ENCODE measurements around the gene TEX2. TPM values are rescaled to one million over a fixed set of nuclear protein-coding genes. Genes with fewer than 3 reads are reported as not detected.
A peak's percentile ranks its signal among the peaks of the same experiment; 100 is the strongest.
"Not testable (repeated sequence)": the region's sequence is repeated elsewhere in the genome, so short reads cannot be mapped to it uniquely, and the experiment has no call there.

The TEX2 gene
- total RNA-seq, 1 donor from 2014 or later = 48.8 TPM

DNA sequence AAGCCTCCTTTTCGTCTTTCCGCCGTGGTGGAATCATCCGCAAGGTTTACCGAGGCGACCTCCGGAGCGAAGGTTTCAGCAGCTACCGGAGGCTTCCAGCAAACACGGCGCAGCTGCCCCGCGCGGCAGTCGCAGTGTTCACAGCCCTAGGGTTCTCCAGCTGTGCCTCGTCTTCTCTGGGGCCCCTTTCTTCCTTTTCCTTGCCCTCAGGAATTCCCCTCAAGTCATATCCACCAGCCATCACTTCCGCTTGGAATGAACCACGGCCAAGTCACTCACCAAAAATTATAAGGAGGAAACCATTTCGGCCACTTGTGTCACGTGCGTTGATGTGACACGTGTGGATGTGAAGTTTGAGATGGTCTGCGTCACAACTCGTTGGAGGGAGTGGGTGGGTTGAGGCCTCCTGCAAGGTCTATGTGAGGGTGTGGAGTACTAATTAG lies 132.5 kb downstream of the TEX2 start:
- no peak for DNase-seq (ENCODE audit: low spot score)
- intact Hi-C loops (cut with DNase I) = loop anchor here (5.0 to 10.0 kb wide), 3 partner anchors 66 to 213 kb away; partner anchors contain the start of gene GH1

GRCh38 chr17:64129765-64130558 lies 133.1 kb downstream of the TEX2 start, which contains the start of gene ERN1:
ERN1 (minus strand) TSS chr17:64130144; CDS start chr17:64130029, 115 bp downstream.
- intact Hi-C loops (cut with DNase I) = loop anchor here (5.0 to 10.0 kb wide), 3 partner anchors 65 to 213 kb away; partner anchors contain the start of gene GH1
- peak; percentile 98 for DNase-seq (ENCODE audit: low spot score)

DNA sequence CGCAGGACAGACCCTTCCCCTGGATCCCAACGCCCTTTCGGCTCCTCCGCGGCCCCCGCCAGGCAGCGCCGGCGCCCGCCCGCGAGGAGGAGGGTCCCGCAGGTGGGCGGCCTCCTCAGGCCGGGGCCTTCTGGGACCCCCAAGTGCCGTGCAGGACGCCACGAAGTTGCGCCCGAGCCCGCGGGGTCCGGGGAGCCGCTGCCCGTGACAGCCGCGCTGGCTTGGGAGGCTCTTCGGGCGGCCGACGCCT lies 133.6 kb downstream of the TEX2 start:
- intact Hi-C loops (cut with DNase I) = no loop called here
- DNase-seq (ENCODE audit: low spot score) = no peak

DNA sequence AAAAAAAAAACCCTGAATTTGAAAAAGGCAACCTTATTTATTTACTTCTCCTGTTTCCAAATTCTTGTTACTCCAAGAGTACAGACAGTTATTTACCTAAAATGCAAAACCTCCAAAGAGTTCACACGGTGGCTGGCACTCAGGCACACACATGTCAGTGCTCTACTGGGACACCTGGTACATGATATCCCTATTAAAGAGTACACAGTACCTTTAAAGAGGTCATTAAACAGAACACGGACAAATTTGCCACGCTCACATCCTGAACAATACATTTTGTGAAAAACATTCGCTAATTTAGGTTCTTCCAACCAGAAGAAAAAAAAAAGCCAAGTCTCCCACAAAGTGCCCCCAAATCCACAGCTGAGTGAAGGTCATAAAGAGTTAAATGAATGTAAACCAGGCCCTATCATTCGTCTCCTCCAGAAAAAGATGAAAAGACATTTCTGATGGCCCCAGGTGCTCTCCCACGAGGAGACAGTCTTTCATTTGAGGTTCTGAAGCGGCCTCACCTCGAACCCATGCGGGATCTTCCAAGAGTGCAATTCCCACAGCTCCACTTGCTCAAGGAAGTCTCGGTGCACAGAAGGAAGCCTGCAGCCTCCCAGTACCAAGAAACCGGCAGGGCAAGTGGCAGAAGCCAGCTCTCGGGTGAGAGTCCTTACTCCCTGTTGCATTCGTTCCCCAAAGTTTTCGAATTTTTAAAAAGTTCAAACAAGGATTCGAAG lies 134.1 kb downstream of the TEX2 start:
- intact Hi-C loops (cut with DNase I) = no loop called here
- DNase-seq (ENCODE audit: low spot score) = no peak

DNA sequence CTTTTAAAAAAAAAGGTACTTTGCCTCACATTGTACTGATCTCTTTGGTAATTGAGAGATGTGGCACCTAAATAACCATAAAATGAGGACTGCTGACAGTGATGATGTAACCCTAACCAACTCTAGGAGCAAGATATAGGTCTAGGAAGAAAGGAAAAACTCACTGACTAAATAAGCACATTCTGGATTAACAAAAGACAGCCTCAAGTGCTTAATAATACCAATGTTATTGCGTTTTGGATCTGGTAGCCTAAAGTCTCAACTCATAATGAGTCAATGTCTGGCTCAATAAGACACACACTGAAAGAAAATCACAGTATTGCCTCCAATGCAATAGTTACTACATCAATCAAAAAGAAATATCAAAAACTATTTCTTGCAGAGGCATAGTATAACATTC lies 136.1 kb downstream of the TEX2 start:
- intact Hi-C loops (cut with DNase I) = no loop called here
- no peak for DNase-seq (ENCODE audit: low spot score)

DNA sequence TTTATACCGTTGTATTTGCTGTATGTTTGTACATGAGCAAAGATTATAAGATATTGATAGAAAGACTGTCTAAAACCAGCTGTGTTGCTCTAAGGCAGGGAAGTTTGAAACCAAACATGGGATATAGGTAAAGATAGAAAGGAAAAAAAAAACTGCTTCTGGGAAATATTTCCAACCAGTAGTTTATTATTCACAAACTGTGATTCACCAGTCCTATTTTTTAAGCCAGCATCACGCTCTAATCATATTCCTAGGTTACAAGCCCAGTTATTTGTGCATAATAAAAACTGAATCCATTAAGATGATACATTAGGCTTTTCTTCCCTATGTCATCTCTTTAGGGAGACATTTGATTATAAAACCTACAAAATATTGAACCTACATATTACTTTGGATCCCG lies 137.1 kb downstream of the TEX2 start:
- intact Hi-C loops (cut with DNase I) = no loop called here
- DNase-seq (ENCODE audit: low spot score) = no peak

DNA sequence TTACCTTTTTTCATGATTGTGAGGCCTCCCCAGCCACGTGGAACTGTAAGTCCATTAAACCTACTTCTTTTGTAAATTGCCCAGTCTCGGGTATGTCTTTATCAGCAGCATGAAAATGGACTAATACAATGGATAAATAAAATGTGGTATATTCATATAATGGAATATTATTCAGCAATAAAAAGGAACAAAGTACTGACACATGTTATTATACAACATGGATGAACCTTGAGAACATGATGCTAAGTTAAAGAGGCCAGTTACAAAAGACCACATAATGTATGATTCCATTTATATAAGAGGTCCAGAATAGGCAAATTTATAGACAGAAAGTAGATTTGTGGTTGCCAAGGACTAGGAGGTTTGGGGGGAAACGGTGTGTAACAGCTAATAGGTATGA lies 138.5 kb downstream of the TEX2 start:
- intact Hi-C loops (cut with DNase I) = no loop called here
- DNase-seq (ENCODE audit: low spot score) = no peak

DNA sequence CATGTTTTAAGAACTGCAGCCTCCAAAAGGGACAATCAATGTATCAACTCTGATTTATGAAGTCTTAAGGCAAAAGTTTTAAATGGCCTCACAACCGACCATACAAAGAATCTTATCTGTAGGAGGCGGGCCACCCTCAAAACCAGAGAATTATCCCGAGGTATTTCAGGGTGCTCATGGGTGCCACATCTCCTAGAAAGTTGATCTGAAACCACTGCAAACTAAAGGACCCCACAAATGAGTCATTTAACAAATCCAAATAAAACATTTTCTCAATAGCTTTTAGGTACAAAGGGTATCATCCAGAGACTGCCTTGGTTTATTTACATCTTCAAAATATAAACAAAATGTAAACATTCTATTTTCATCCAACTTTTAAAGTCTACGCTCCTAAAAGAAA lies 139.9 kb downstream of the TEX2 start:
- DNase-seq (ENCODE audit: low spot score) = no peak
- intact Hi-C loops (cut with DNase I) = no loop called here

- intact Hi-C loops (cut with DNase I) = not testable (repeated sequence)
Observed at GRCh38 chr17:64120972-64121786, 141.9 kb downstream of the TEX2 start.

GRCh38 chr17:64120159-64120810 lies 142.8 kb downstream of the TEX2 start:
- intact Hi-C loops (cut with DNase I) = no loop called here
- DNase-seq (ENCODE audit: low spot score) = no peak

More at GRCh38 chr17:64120972-64121786, 141.9 kb downstream of the TEX2 start:
- DNase-seq (ENCODE audit: low spot score) = not testable (repeated sequence)

- no peak for DNase-seq (ENCODE audit: low spot score)
- intact Hi-C loops (cut with DNase I) = no loop called here
Observed at GRCh38 chr17:64117981-64118979, 144.8 kb downstream of the TEX2 start.

DNA sequence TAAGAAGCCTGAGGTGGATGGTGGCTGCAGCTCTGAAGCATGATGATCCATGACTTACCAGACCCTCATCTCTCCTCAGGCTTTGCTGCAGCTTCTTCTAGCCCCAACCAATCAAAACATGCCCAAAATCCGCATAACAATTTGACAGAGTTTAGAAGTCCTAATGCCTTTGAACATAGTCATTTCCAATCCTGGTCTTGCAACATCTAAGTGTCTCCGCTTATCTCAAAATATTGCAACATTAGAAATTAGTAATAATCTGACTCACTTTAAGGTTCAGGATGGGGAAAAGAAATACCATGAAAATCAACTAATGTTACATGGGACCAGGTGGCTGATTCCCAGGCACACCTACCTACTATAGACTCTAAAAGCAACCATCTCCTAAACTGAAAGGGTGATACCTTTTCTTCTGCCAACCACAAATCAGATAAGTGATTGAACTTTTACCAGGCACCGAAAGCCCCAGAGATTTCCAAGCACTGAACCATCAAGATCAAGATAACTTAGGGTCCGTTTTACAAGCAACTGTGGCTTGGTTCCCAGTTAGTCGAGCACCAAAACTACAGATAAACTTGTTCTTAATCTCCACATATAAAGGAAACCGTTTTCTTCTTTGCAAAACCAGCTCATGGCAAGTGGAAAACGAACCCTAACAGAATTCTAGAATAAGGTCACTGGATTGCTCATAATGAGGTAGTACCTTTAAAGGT lies 147.1 kb downstream of the TEX2 start:
- DNase-seq (ENCODE audit: low spot score) = no peak
- intact Hi-C loops (cut with DNase I) = no loop called here

DNA sequence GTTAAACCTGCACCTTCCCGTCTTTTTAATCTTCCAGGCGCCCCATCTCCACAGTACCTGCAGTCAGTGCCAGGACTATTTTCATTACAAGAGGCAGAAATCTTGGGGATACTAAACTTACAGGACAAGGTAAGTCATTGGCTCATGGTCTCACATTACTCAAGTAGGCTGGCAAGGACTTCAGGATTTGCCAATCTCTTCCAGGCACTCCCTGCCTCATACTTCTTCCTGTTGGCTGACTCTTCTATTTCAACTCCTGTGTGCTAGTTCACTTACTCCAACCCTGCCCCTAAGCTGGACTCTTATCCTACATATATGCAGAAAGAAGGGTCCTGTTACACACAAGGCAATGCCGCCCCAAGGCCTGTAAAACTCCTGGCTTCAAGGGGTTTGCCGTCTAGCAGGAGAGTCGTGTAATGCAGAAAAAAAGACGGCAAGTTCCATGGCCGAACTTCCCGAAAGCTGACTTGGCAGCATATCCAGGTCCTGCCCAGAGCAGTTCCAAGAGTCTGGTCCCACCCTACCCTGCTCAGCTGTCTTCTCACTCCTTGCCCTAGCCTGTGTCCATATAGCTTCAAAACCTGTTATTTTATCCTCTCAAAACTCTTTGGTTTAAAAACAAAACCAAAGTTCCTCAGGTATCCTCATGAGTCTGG lies 147.9 kb downstream of the TEX2 start:
- DNase-seq (ENCODE audit: low spot score) = no peak
- intact Hi-C loops (cut with DNase I) = no loop called here

DNA sequence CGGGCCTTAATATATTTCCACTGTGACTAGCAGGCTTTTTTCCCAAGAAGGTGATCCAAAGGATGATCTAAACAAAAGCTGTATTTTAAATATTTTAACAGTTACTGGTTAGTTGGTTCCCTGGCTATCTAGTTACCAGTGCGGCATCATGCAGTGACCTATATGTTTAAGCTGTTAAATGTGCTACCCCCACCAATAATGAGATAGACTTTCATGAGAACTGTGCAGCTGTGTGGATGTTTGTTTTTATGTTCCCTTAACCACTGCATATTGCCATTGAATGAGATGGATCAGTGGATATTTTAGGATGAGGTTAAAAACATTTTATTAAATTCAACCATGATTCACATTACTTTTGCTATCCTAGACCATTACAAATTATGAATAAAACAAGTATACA lies 150.1 kb downstream of the TEX2 start:
- DNase-seq (ENCODE audit: low spot score) = no peak
- intact Hi-C loops (cut with DNase I) = no loop called here

DNA sequence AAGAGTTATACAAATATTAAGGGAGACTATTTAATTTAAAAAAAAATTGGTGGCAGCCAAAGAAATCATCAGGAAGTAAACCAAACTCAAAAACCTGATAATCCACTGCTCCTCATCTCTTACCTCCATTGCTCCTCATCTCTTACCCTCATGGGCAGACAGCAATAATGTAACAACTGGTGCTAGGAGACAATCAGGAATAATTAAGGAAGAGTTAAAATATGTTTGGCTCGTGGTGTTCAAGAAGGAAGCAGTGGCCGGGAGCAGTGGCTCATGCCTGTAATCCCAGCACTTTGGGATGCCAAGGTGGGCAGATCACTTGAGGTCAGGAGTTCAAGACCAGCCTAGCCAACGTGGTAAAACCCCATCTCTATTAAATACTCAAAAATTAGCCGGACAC lies 151.2 kb downstream of the TEX2 start:
- intact Hi-C loops (cut with DNase I) = no loop called here
- no peak for DNase-seq (ENCODE audit: low spot score)

DNA sequence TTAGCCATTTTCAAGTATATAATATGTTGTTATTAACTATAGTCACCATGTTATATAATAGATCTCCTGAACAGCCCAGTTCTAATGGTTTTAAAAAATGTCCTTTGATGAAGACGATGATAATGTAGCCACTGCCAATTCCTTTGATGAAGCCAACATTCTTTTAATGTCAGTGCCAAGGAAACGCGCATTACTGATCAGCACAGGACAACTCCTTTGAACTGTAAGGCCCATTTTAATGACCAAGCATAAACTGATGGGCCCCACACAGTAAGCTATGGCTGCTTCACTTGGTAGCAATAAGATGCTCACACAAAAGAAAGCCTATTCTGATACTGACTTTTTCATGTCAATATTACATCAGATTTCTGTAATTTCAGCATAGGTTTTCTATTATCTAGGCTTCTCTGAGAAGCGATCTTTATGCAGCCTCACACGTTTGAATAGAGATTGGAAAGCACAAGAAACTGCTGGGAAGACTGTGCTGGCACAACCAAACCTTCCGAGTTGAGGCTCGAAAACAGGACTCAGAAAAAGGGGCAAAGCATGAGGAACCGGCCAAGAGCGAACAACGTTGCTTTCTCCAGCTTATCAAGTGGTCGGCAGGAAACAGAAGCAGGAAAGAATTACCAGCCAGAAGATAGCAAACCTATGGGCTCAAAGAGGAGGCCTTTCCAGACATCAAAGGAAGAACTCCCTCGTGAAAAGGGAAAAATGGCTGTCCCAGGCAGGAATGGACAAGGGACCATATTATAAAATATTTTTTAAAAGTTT lies 152.5 kb downstream of the TEX2 start:
- intact Hi-C loops (cut with DNase I) = no loop called here
- DNase-seq (ENCODE audit: low spot score) = no peak

DNA sequence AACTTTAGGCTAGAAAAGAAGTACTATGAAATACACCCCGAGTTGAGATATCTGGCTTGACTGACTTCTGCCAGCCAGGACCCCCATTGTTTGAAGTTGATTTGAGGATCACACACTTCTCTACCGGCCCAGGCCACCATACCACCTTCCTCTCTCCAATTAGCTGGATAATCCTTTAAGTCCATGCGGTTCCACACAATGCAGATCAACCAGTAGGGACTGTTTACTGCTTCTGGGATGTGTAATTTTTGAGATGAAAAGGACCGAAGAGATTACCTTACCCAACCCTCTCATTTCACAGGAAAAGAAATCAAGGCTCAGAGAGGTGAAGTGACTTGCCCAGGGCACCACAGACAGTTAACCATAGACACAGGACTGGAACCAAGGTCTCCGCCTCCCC lies 153.7 kb downstream of the TEX2 start:
- DNase-seq (ENCODE audit: low spot score) = no peak
- intact Hi-C loops (cut with DNase I) = no loop called here
